ENCODE data around the gene URGCP.

Gene URGCP

GRCh38 chr7:43856996-43857395 is 49.4 kb downstream of the URGCP start:
- Histone ChIP-seq H3K79me2 (ENCODE audit: control insufficient read depth, insufficient read depth, low read length, poor library complexity) (no peaks in the 10 kb centered on the region), H3K4me2 (ENCODE audit: low read length) (no peak overlapping the region), H3K14ac (ENCODE audit: low read length) (no peak overlapping the region), H3K9me3 (ENCODE audit: insufficient read depth, low read depth, low read length) (no peaks in the 10 kb centered on the region), H2BK120ac (ENCODE audit: insufficient read depth, low read length, poor library complexity) (no peak overlapping the region), H3K79me1 (ENCODE audit: low read length) (no peaks in the 10 kb centered on the region), H3K4me1 (ENCODE audit: control insufficient read depth in 1 of 2, insufficient read depth in 2 of 2, low read length in 2 of 2) (no peaks in the 10 kb centered on the region), H4K12ac (ENCODE audit: low read depth, low read length) (no peak overlapping the region), H3K4ac (ENCODE audit: low read depth, low read length) (no peak overlapping the region), H3K18ac (ENCODE audit: low read length) (no peak overlapping the region), H2BK12ac (ENCODE audit: low read length) (no peak overlapping the region), H4K91ac (ENCODE audit: low read depth, low read length) (no peak overlapping the region), H2AK5ac (ENCODE audit: low read length) (no peak overlapping the region), H3K27me3 (ENCODE audit: insufficient read depth, low read length) (no peaks in the 10 kb centered on the region), H2AFZ (ENCODE audit: insufficient read depth, low read length, poor library complexity) (no peak overlapping the region), H3K9ac (ENCODE audit: low read length) (no peak overlapping the region), H4K8ac (ENCODE audit: low read depth, low read length) (no peak overlapping the region), H3K36me3 (ENCODE audit: control insufficient read depth in 1 of 2, insufficient read depth in 2 of 2, low read length in 2 of 2) (no peaks in the 10 kb centered on the region), H2BK5ac (ENCODE audit: low read depth, low read length, poor library complexity) (no peak overlapping the region), H3K4me3 (ENCODE audit: low read depth, low read length) (no peak overlapping the region), H3K27ac (ENCODE audit: low read depth, low read length) (no peak overlapping the region), H3K23ac (ENCODE audit: low read length) (no peak overlapping the region)
- no peak for DNase-seq
- no CpG with 5 or more reads among the region's 1 CpG for WGBS (ENCODE audit: extremely low coverage, insufficient coverage, insufficient read length)

- WGBS (ENCODE audit: extremely low coverage, insufficient coverage, insufficient read length) = no CpG with 5 or more reads among the region's 4 CpGs
- H2BK5ac ChIP-seq (ENCODE audit: low read depth, low read length, poor library complexity) = no peak overlapping the region
These were observed 50.1 kb downstream of the URGCP start for GRCh38 chr7:43856316-43856715.

GRCh38 chr7:43855176-43855575 is 51.2 kb downstream of the URGCP start:
- no peak overlapping the region for H3K4ac ChIP-seq (ENCODE audit: low read depth, low read length)
- no peaks in the 10 kb centered on the region for H3K79me1 ChIP-seq (ENCODE audit: low read length)
- H3K23ac ChIP-seq (ENCODE audit: low read length) = peak overlapping the region; percentile 23

More at GRCh38 chr7:43856316-43856715, 50.1 kb downstream of the URGCP start:
- Histone ChIP-seq H3K79me1 (ENCODE audit: low read length) (no peaks in the 10 kb centered on the region), H3K36me3 (ENCODE audit: control insufficient read depth in 1 of 2, insufficient read depth in 2 of 2, low read length in 2 of 2) (no peaks in the 10 kb centered on the region), H3K27me3 (ENCODE audit: insufficient read depth, low read length) (no peaks in the 10 kb centered on the region), H3K79me2 (ENCODE audit: control insufficient read depth, insufficient read depth, low read length, poor library complexity) (no peaks in the 10 kb centered on the region), H3K9me3 (ENCODE audit: insufficient read depth, low read depth, low read length) (no peaks in the 10 kb centered on the region), H3K23ac (ENCODE audit: low read length) (peak overlapping the region; percentile 63), H2BK120ac (ENCODE audit: insufficient read depth, low read length, poor library complexity) (no peak overlapping the region), H3K4ac (ENCODE audit: low read depth, low read length) (no peak overlapping the region), H4K91ac (ENCODE audit: low read depth, low read length) (no peak overlapping the region), H4K8ac (ENCODE audit: low read depth, low read length) (no peak overlapping the region), H3K18ac (ENCODE audit: low read length) (no peak overlapping the region), H3K4me2 (ENCODE audit: low read length) (no peak overlapping the region), H3K4me3 (ENCODE audit: low read depth, low read length) (no peak overlapping the region), H2AK5ac (ENCODE audit: low read length) (no peak overlapping the region), H2BK12ac (ENCODE audit: low read length) (no peak overlapping the region), H4K12ac (ENCODE audit: low read depth, low read length) (no peak overlapping the region), H3K14ac (ENCODE audit: low read length) (no peak overlapping the region), H2AFZ (ENCODE audit: insufficient read depth, low read length, poor library complexity) (no peak overlapping the region), H3K9ac (ENCODE audit: low read length) (no peak overlapping the region), H3K4me1 (ENCODE audit: control insufficient read depth in 1 of 2, insufficient read depth in 2 of 2, low read length in 2 of 2) (no peaks in the 10 kb centered on the region), H3K27ac (ENCODE audit: low read depth, low read length) (no peak overlapping the region)
- no peak for DNase-seq

GRCh38 chr7:43851805-43852204 is 54.6 kb downstream of the URGCP start:
- no peak for DNase-seq
- Histone ChIP-seq H3K23ac (ENCODE audit: low read length) (no peak overlapping the region), H3K79me1 (ENCODE audit: low read length) (no peaks in the 10 kb centered on the region), H3K4ac (ENCODE audit: low read depth, low read length) (no peak overlapping the region), H2AFZ (ENCODE audit: insufficient read depth, low read length, poor library complexity) (no peak overlapping the region), H3K27ac (ENCODE audit: low read depth, low read length) (no peak overlapping the region), H4K12ac (ENCODE audit: low read depth, low read length) (no peak overlapping the region), H3K4me1 (ENCODE audit: control insufficient read depth in 1 of 2, insufficient read depth in 2 of 2, low read length in 2 of 2) (no peaks in the 10 kb centered on the region), H3K14ac (ENCODE audit: low read length) (no peak overlapping the region), H2BK5ac (ENCODE audit: low read depth, low read length, poor library complexity) (no peak overlapping the region), H2BK120ac (ENCODE audit: insufficient read depth, low read length, poor library complexity) (no peak overlapping the region), H3K79me2 (ENCODE audit: control insufficient read depth, insufficient read depth, low read length, poor library complexity) (no peaks in the 10 kb centered on the region), H3K9ac (ENCODE audit: low read length) (no peak overlapping the region), H4K91ac (ENCODE audit: low read depth, low read length) (no peak overlapping the region), H2BK12ac (ENCODE audit: low read length) (no peak overlapping the region), H4K8ac (ENCODE audit: low read depth, low read length) (no peak overlapping the region), H3K36me3 (ENCODE audit: control insufficient read depth in 1 of 2, insufficient read depth in 2 of 2, low read length in 2 of 2) (no peaks in the 10 kb centered on the region), H3K9me3 (ENCODE audit: insufficient read depth, low read depth, low read length) (peaks cover 2% of the 10 kb centered on the region), H3K4me2 (ENCODE audit: low read length) (no peak overlapping the region), H3K18ac (ENCODE audit: low read length) (no peak overlapping the region), H3K27me3 (ENCODE audit: insufficient read depth, low read length) (no peaks in the 10 kb centered on the region), H2AK5ac (ENCODE audit: low read length) (no peak overlapping the region), H3K4me3 (ENCODE audit: low read depth, low read length) (no peak overlapping the region)
- WGBS (ENCODE audit: extremely low coverage, insufficient coverage, insufficient read length) = no CpG with 5 or more reads among the region's 2 CpGs

More at GRCh38 chr7:43855176-43855575, 51.2 kb downstream of the URGCP start:
- Histone ChIP-seq H3K18ac (ENCODE audit: low read length) (no peak overlapping the region), H3K4me1 (ENCODE audit: control insufficient read depth in 1 of 2, insufficient read depth in 2 of 2, low read length in 2 of 2) (no peaks in the 10 kb centered on the region), H2BK5ac (ENCODE audit: low read depth, low read length, poor library complexity) (no peak overlapping the region), H3K4me2 (ENCODE audit: low read length) (no peak overlapping the region), H2AK5ac (ENCODE audit: low read length) (no peak overlapping the region), H3K27me3 (ENCODE audit: insufficient read depth, low read length) (no peaks in the 10 kb centered on the region), H3K36me3 (ENCODE audit: control insufficient read depth in 1 of 2, insufficient read depth in 2 of 2, low read length in 2 of 2) (no peaks in the 10 kb centered on the region), H3K9me3 (ENCODE audit: insufficient read depth, low read depth, low read length) (peaks cover 2% of the 10 kb centered on the region), H2BK12ac (ENCODE audit: low read length) (no peak overlapping the region), H3K9ac (ENCODE audit: low read length) (no peak overlapping the region), H4K91ac (ENCODE audit: low read depth, low read length) (no peak overlapping the region), H4K8ac (ENCODE audit: low read depth, low read length) (no peak overlapping the region), H3K27ac (ENCODE audit: low read depth, low read length) (no peak overlapping the region), H4K12ac (ENCODE audit: low read depth, low read length) (no peak overlapping the region), H3K14ac (ENCODE audit: low read length) (no peak overlapping the region), H3K79me2 (ENCODE audit: control insufficient read depth, insufficient read depth, low read length, poor library complexity) (no peaks in the 10 kb centered on the region), H2BK120ac (ENCODE audit: insufficient read depth, low read length, poor library complexity) (no peak overlapping the region), H2AFZ (ENCODE audit: insufficient read depth, low read length, poor library complexity) (no peak overlapping the region), H3K4me3 (ENCODE audit: low read depth, low read length) (no peak overlapping the region)
- DNase-seq = no peak
